Left lung (tissue), 10 donors: ENCODE measurements around the gene AMHR2. TPM values are rescaled to one million over a fixed set of nuclear protein-coding genes. Genes with fewer than 3 reads are reported as not detected.
A peak's percentile ranks its signal among the peaks of the same experiment; 100 is the strongest.
"Not testable (repeated sequence)": the region's sequence is repeated elsewhere in the genome, so short reads cannot be mapped to it uniquely, and the experiment has no call there.

ENCODE experiments used
- ATAC-seq: fragments of 200-7000 bp; cut with Tn5 transposase; one replicate; pipeline ENCODE4 v1.9.1; 2020; ENCODE audit warnings: moderate library complexity
- DNase-seq, 4 donors: peaks; one replicate each; pipeline ENCODE4 v3.0.0-alpha.2; 2013 to 2020
- H3K27ac ChIP-seq, 2 donors: fragments of 200-600 bp; sonication (generic) in 1 of 2; one replicate each; pipeline versions ENCODE4 v1.5.0 to v1.8.0; 2020 to 2021
- H3K27me3 ChIP-seq, 2 donors: fragments of 200-600 bp; sonication (generic) in 1 of 2; one replicate each; pipeline versions ENCODE4 v1.5.0 to v1.8.0; 2020 to 2021
- H3K36me3 ChIP-seq, 2 donors: fragments of 200-600 bp; sonication (generic) in 1 of 2; one replicate each; pipeline versions ENCODE4 v1.5.0 to v1.8.0; 2020 to 2021
- H3K4me1 ChIP-seq, 2 donors: fragments of 200-600 bp; one replicate each; pipeline ENCODE4 v1.8.0; 2021
- H3K4me3 ChIP-seq, 2 donors: fragments of 200-600 bp; sonication (generic) in 1 of 2; one replicate each; pipeline versions ENCODE4 v1.5.0 to v1.8.0; 2020 to 2021; ENCODE audit warnings: mild to moderate bottlenecking in 1 of 2
- H3K9me3 ChIP-seq, 2 donors: fragments of 200-600 bp; sonication (generic) in 1 of 2; one replicate each; pipeline versions ENCODE4 v1.5.0 to v1.8.0; 2020 to 2021
- intact Hi-C, 2 donors: fragments of 100-400 bp; cut with DNase I; formaldehyde crosslinking; loops; one replicate each; pipeline versions ENCODE4 v1.11.2 to v1.14.2; 2022
- polyA plus RNA-seq, 6 donors: library from polyadenylated mRNA; unstranded; fragments of 120-200 nt; gene quantifications; one replicate each; pipeline ENCODE4 v1.2.1, GENCODE V29; 2013; ENCODE audit not compliant: insufficient read length in 6 of 6
- total RNA-seq, 2 donors: library from RNA; stranded (reverse); fragmentation: NEBNext Ultra II Directional; extraction: Animal tissue kit (Norgen Biotek cat#: 25700); gene quantifications; one replicate each; pipeline ENCODE4 v1.2.1, GENCODE V29; 2021
- TF ChIP-seq, protein P1 (sequence below), 2 donors: fragments of 200-600 bp; sonication (generic) in 1 of 2; IDR thresholded peaks; one replicate each; pipeline versions ENCODE4 v1.5.0 to v1.8.0; 2021; ENCODE audit warnings: antibody characterized with exemption in 2 of 2
- donor health status: DM: no; HTN: yes; CAD: no.
- donor health status: DM: no; HTN: no; CAD: no.

The AMHR2 gene
- total and polyA plus RNA-seq, 8 donors = 0.18 to 3.7 (median 3.3) TPM; not detected in 1

- Histone ChIP-seq H3K4me3 (no peak overlapping the region), H3K27me3 (no peaks in the 10 kb centered on the region), H3K27ac (no peak overlapping the region), H3K36me3 (peaks cover 0 to 63% of the 10 kb centered on the region in 2 donors), H3K9me3 (no peaks in the 10 kb centered on the region), H3K4me1 (no peaks in the 10 kb centered on the region)
- TF ChIP-seq, protein P1, sequence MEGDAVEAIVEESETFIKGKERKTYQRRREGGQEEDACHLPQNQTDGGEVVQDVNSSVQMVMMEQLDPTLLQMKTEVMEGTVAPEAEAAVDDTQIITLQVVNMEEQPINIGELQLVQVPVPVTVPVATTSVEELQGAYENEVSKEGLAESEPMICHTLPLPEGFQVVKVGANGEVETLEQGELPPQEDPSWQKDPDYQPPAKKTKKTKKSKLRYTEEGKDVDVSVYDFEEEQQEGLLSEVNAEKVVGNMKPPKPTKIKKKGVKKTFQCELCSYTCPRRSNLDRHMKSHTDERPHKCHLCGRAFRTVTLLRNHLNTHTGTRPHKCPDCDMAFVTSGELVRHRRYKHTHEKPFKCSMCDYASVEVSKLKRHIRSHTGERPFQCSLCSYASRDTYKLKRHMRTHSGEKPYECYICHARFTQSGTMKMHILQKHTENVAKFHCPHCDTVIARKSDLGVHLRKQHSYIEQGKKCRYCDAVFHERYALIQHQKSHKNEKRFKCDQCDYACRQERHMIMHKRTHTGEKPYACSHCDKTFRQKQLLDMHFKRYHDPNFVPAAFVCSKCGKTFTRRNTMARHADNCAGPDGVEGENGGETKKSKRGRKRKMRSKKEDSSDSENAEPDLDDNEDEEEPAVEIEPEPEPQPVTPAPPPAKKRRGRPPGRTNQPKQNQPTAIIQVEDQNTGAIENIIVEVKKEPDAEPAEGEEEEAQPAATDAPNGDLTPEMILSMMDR (IDR thresholded peaks at IDR 0.05) = no peak
- intact Hi-C loops = no loop called here
- DNase-seq = no peak
- no peak for ATAC-seq
Measured at GRCh38 chr12:53402871-53403270, 20.8 kb upstream of the AMHR2 start.

GRCh38 chr12:53410951-53411350 lies 12.7 kb upstream of the AMHR2 start:
- no peak for DNase-seq
- intact Hi-C loops = no loop called here
- Histone ChIP-seq H3K4me3 (no peak overlapping the region), H3K27ac (no peak overlapping the region), H3K36me3 (peaks cover 0 to 76% of the 10 kb centered on the region in 2 donors), H3K9me3 (no peaks in the 10 kb centered on the region), H3K27me3 (no peaks in the 10 kb centered on the region), H3K4me1 (peaks cover 0 to 18% of the 10 kb centered on the region in 2 donors)
- TF ChIP-seq, protein P1 (IDR thresholded peaks at IDR 0.05) = no peak
- ATAC-seq = no peak

- no peaks in the 10 kb centered on the region for H3K9me3 ChIP-seq
- no peak for DNase-seq
- peaks cover 0 to 33% of the 10 kb centered on the region in 2 donors for H3K4me1 ChIP-seq
- no peak overlapping the region for H3K4me3 ChIP-seq
- intact Hi-C loops = no loop called here
- H3K36me3 ChIP-seq = peaks cover 0 to 49% of the 10 kb centered on the region in 2 donors
- ATAC-seq = no peak
- TF ChIP-seq, protein P1 (IDR thresholded peaks at IDR 0.05) = no peak
- peak overlapping the region in 1 of 2 donors; percentile 28 for H3K27ac ChIP-seq
- no peaks in the 10 kb centered on the region for H3K27me3 ChIP-seq
Measured at GRCh38 chr12:53413485-53414204, 10.0 kb upstream of the AMHR2 start.

DNA sequence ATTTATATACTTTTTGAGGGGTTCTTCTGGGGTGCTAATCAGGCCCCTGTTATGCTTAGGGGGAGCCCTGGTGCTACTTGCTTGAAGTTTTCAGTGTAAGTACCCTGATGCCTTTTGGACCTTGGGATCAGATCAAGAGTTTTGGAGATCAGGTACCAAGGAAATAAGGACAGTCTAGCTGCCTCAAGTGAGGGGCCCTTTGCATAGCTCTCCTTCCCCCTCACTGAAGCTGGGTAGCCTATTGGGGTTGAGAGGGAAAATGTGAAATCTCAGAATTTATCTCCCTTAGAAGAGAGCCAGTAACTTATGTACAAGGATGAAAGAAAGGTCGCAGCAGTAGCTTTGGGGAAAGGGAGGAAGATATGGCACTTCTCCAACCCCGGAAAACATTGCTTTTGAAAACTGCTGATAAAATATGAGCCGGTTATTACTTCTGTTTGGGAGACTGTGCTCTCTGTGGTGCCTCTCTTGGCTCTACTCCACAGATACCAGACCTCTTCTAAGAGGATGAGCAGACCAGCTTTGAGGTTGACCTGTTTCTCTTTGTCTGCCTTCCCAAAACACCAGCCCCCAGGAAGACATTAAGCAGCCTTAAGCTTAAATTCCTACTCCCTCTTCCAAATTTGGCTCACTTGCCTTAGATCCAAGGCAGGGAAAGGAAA lies 8.8 kb upstream of the AMHR2 start:
- ATAC-seq (no peak), DNase-seq (peak in 1 of 4 donors; percentile 22)
- TF ChIP-seq, protein P1 (IDR thresholded peaks at IDR 0.05) = no peak
- peaks cover 0 to 36% of the 10 kb centered on the region in 2 donors for H3K36me3 ChIP-seq
- intact Hi-C loops = no loop called here
- H3K27me3 ChIP-seq = no peaks in the 10 kb centered on the region
- no peak overlapping the region for H3K27ac ChIP-seq
- peaks cover 0 to 33% of the 10 kb centered on the region in 2 donors for H3K4me1 ChIP-seq
- H3K4me3 ChIP-seq = no peak overlapping the region
- H3K9me3 ChIP-seq = no peaks in the 10 kb centered on the region

DNA sequence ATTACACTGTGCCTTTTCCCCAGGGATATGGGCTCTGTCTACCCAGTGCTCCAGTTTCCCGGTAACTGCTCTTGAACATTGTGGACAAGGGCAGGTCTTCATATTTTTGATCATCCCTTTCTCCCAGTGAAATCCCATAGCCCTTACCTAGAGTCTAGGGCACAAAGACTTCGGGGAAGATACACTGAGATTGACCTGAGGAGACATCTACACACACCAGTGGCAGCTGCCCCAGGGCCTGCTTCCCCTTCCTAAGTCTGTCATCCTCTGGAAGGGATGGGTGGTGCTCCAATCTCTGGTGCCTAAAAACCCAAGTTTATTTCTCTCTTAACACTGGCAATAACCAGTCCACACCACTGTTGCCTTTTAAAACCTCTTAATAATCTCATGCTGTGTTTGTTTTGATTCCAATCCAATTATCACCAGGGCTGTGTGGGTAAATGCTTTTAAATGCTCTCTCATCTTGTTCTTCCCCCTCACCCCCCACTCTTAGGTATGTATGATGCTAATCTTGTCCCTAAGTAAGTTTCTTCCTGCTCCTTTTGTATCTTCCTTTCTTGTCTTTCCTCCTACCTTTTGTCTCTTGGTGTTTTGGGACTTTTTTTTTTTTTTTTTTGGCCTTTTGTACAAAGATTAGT lies 7.8 kb upstream of the AMHR2 start:
- H3K9me3 ChIP-seq, H3K4me3 ChIP-seq, H3K27me3 ChIP-seq, DNase-seq, H3K27ac ChIP-seq, intact Hi-C loops: not testable (repeated sequence)
- Histone ChIP-seq H3K36me3 (peaks cover 0 to 26% of the 10 kb centered on the region in 2 donors), H3K4me1 (peaks cover 0 to 35% of the 10 kb centered on the region in 2 donors)
- ATAC-seq = peak; percentile 33

- H3K4me3 ChIP-seq, intact Hi-C loops, H3K27ac ChIP-seq, DNase-seq, ATAC-seq, H3K9me3 ChIP-seq, H3K27me3 ChIP-seq: not testable (repeated sequence)
- peaks cover 0 to 45% of the 10 kb centered on the region in 2 donors for H3K4me1 ChIP-seq
- peaks cover 0 to 12% of the 10 kb centered on the region in 2 donors for H3K36me3 ChIP-seq
Measured at GRCh38 chr12:53417291-53417816, 6.3 kb upstream of the AMHR2 start.
